Renal cortex interstitium (tissue), 15 donors: Measurements from ENCODE around the gene PAX9. TPM values are rescaled to one million over a fixed set of nuclear protein-coding genes. Genes with fewer than 3 reads are reported as not detected.
A peak's percentile ranks its signal among the peaks of the same experiment; 100 is the strongest.

Experiments
- DNase-seq, 11 donors: peaks; one replicate each; pipeline ENCODE4 v3.0.0-alpha.2; 2013; ENCODE audit warnings: low read depth in 9 of 11, low spot score in 4 of 11; ENCODE audit errors: extremely low read depth in 1 of 11
- long read RNA-seq, 16 experiments: transcript quantifications; one replicate each; lab custom pipeline, GENCODE V29; 2026
- polyA plus RNA-seq, 3 donors: library from polyadenylated mRNA; unstranded; fragments of 120-200 nt; gene quantifications; one replicate each; pipeline ENCODE4 v1.2.1, GENCODE V29; 2013; ENCODE audit not compliant: insufficient read length in 3 of 3

PAX9 gene
- polyA plus RNA-seq, result under 1 TPM; 0.24 to 0.37 (median 0.27) TPM
- long read RNA-seq, donor 1, result 0 reads
- long read RNA-seq, donor 2, result 0 reads
- long read RNA-seq, donor 3, result 0 reads
- long read RNA-seq, donor 4, result 0 reads
- long read RNA-seq, donor 5, result 0 reads
- long read RNA-seq, donor 6, result 0 reads
- long read RNA-seq, donor 7, result 0 reads
- long read RNA-seq, donor 8, result 0 reads
- long read RNA-seq, donor 9, result 0 reads
- long read RNA-seq, donor 10, result 0 reads
- long read RNA-seq, donor 11, result 0 reads
- long read RNA-seq, donor 12, result 0 reads
- long read RNA-seq, donor 13, result 0 reads
- long read RNA-seq, donor 14, result 0 reads
- long read RNA-seq, donor 15, result 0 reads
- long read RNA-seq, donor 16, result 0 reads

GRCh38 chr14:36661506-36662257 is at the start of gene PAX9:
Gene PAX9 (plus strand): TSS chr14:36661860. CDS start chr14:36662090, 230 bp downstream.
- peak in 10 of 11 donors; percentile 62 to 83 (median 71) for DNase-seq

- DNase-seq, result no peak
Observed at GRCh38 chr14:36617824-36618223, 43.8 kb upstream of the PAX9 start.

GRCh38 chr14:36618641-36619040 is 43.0 kb upstream of the PAX9 start:
- no peak for DNase-seq

- no peak for DNase-seq
Observed at GRCh38 chr14:36619131-36619530, 42.5 kb upstream of the PAX9 start.

GRCh38 chr14:36619853-36620252 is 41.8 kb upstream of the PAX9 start:
- DNase-seq, result no peak

- no peak for DNase-seq
Observed at GRCh38 chr14:36625014-36625413, 36.6 kb upstream of the PAX9 start.

- no peak for DNase-seq
Observed at GRCh38 chr14:36625436-36625835, 36.2 kb upstream of the PAX9 start.

GRCh38 chr14:36626151-36626550 is 35.5 kb upstream of the PAX9 start:
- DNase-seq, result no peak

GRCh38 chr14:36627981-36628380 is 33.7 kb upstream of the PAX9 start:
- no peak for DNase-seq

- DNase-seq, result no peak
Observed at GRCh38 chr14:36633580-36633979, 28.1 kb upstream of the PAX9 start.

GRCh38 chr14:36646664-36647416 is 14.8 kb upstream of the PAX9 start:
- no peak for DNase-seq

- DNase-seq, result no peak
Observed at GRCh38 chr14:36647417-36647823, 14.2 kb upstream of the PAX9 start.

- DNase-seq, result no peak
Observed at GRCh38 chr14:36647824-36648753, 13.6 kb upstream of the PAX9 start.

GRCh38 chr14:36649872-36650650 is 11.6 kb upstream of the PAX9 start:
- DNase-seq, result no peak

GRCh38 chr14:36652542-36653201 is 9.0 kb upstream of the PAX9 start:
- DNase-seq, result no peak

- no peak for DNase-seq
Observed at GRCh38 chr14:36653413-36653812, 8.2 kb upstream of the PAX9 start.

GRCh38 chr14:36653962-36654793 is 7.5 kb upstream of the PAX9 start:
- DNase-seq, result no peak
